Activated CD8-positive, alpha-beta memory T cell treated with anti-CD3 and anti-CD28 coated beads, Interleukin-2, amount 50 U/mL, for 1 hour (primary cell): ENCODE results near the gene OTX1.

Experiments
- DNase-seq: peaks from one replicate; pipeline ENCODE4 v3.0.0-alpha.2; 2020; ENCODE audit errors: extremely low read depth

The OTX1 gene

DNA sequence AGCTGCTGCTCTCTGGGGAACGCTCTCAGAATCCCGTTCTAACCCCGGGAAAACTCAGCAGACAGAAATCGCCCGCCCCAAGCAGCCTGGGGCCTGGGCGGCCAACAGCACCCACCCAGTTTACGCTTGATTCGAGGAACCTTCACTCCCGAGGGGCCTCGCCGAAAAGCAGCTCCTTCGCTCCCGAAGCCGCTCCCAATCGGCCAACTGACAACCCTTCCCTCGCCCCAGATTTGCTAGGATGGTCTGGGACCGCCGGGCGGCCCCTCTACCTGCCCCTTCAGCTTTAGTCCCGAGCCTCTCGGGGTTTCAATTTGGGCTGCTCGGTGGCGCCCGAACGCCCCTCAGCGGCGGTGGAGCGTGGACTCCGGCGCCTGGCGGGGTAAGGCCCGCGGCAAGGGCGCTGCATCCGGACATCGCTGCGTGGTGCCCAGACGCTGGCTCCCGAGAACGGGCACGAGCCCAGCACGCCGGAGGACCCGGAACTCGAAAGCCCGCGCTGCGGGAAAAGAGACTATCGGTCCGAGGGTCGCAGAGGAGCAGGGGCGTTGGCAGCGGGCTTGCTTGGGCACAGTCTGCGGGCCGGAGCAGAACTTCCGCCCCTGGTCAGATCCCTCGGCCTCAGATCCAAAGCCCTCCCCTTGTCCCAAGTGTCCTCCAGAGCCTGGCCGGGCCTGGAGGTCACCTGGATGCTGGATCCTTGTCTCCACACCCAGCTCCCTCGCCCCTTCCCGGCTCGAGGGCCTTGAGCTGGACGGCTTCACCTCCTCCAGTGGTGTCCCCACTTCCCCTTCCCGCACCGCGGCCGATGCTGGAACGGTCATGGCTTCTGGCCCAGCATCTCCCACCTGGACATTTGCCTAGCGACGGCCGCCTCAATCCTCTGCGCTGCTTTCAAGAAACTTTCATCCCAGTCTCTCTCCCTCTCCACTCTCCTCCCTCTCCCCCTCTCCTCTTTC is 3.0 kb upstream of the OTX1 start:
- DNase-seq, result no peak

DNA sequence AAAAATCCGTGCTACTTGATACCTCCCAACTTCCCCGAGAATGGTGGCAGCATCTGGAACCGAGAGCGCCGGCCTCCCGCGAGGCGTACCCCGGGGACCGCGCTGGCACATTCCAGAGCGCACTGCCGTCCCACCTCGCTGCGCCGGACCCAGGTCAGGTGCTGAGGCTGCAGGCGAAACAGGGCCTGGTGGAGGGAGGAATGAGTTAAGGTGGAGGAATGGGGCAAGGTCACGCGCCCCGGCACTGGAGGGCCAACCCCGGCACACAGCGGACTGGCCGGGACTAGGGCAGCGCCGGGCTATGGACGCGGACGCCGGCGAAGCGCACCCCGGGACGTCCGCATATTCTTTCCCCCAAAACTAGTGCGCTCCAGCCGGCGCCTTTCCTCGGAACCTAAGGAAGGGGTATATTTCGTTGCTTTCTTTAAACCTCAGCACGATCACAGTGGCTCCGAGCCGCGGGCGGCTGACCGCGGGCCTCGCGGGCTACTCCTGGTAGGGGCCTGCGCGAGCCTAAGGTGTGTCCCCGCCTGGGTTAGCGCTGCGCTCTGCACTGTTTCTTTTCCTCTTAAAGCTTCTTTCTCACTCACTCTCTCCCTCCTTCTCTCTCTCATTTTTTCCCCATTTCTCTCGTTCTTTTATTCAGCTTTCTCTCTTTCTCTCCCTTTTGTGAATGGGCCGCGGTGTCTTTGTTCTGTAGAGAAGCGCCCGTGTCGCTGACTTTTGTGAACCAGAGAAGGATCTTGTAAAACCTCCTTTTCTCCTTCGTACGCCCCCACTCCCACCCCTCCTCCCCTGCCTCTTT is 2.1 kb upstream of the OTX1 start:
- DNase-seq, result no peak

DNA sequence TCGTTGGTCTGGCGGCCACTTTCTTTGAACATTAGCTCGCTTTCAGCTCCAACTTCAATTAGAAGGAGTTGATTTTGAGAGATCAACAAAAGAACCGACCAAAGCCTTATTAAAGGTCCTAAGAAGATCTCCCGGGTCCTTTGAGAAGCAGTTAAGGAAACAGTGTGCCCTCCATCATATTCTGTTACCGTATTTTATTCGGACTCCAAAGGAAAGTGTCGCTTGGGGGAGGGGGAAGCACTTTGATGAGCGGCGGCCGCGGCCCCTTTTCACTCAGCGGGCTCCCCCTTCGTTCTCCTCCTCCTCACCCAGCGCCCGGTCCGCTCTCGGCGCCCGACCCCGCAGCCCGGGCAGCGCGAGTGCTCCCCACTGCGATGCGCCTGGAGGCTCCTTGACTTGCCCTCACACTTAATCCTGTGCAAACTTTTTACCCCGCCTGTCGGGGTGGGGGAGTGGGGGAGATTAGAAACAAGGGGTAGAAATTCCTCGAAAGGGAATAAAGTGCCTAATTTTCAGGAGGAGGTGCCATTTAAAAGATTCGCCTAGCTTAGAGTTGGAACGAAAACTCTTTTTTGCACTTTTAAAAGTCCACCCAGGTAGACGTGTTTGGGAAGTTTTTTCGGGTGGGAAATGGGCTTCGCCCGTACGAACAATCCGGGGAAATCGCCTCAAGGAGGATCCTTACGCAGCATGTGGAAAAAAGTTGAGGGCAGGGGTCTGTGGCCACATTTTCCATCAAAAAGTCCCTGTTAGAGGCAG is 1.2 kb upstream of the OTX1 start:
- no peak for DNase-seq

DNA sequence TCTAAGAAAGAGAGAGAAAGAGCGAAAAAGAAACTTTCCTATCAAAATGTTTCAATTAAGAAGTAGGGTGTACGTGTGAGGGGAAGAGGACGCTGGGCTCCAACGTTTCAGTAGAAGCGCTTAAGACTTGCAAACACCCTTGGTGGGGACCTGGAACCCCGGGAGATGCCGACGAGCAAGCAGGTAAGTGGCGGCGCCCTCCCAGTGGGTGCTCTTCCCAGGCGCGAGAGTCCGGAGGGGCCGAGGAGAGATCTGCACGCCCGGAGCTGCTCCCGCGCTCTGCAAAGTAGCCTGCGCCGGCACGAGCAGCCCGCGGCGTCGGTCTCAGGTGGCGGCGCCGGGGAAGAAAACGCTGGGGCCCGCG is 678 bp upstream of the OTX1 start:
- DNase-seq, result no peak

DNA sequence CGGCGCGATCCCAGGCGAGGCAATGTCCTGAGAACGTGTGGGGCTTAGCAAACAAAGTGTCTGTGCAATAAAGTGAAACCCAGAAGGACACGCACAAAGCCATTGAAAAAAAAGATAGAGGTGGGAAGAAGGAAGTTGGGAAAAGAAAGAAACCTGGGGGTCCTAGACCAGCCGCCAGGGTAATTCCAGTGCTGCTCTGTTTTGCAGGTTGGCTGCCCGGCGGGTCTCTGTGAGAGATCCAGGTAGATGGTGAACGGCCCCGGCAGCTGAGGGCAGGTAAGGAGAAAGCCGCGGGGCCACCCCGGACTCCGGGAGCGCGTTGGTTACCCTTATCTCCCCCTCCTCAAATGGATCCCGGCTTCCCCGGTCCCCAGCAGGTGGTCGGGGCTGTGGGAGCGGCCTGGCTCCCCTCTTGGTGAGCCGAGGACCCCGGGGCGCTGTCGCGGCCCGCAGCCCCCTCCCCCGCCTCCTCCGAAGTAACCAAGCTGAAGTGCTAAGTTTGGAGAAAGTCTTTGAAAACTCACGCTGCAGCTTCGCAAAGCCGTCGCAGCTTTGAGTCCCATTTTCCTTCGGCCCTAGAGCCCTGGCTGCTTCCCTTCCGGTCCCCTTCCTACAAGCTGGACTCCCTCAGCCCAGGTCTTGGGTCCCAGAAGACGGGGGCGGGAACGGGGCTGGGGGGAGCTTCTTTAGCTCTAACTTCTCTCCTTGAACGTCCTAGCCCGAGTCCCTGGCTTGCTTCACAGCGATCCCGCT is 588 bp downstream of the OTX1 start:
- DNase-seq, result no peak

DNA sequence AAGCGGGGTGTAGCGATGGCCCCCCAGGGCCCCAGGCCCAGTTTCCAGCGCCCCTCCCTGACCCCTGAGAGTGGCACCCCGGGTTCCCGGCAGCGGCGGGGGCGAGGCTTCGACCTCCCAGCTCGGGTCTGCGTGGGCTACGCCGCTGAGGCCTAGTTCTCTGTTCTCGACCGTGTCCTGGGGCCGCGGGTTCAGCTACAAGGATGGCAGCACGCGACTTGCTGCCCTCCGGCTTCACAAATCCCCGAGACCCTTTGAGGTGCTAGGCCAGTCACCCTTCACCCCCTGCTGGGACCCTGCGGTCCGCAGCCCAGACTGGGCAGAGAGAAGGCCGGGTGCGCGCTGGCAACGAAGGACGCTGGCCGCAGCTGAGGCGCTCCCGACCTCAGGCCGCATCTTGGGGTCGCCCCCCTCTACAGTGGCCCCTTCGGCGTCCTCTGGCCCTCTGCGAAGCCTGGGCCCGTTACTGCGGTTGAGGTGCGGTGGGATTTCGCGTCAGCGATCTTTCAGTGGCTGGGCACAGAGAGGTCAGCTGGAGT is 1.2 kb downstream of the OTX1 start:
- no peak for DNase-seq

DNA sequence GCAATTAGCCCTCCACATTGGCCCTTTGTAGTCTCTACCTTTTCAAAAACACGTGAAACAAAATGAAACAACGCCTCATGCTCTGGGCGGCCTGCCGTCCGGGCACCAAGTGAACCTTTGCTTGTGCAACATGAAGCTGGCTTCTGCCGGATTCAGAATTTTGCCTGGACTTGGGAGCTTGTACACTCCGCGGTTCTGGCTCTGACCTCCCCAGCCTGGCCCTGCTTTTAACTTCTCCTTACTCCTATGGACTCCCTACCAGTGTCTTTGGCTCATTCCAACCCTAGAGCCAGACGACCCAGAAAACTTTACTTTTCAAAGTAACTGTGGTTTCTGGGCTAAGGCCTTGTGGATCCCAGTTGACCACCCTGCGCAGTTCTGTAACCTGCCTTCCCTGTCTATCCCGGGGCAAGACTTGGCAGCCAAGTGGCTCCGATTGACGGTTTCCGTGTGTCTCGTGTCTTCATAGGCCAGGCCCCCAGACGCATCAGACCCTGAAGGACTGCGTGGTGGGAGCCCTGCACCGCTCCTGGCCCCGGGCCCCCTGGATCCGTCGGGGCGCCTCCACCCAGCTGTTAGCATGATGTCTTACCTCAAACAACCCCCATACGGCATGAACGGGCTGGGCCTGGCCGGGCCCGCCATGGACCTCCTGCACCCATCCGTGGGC is 1.9 kb downstream of the OTX1 start:
- no peak for DNase-seq

DNA sequence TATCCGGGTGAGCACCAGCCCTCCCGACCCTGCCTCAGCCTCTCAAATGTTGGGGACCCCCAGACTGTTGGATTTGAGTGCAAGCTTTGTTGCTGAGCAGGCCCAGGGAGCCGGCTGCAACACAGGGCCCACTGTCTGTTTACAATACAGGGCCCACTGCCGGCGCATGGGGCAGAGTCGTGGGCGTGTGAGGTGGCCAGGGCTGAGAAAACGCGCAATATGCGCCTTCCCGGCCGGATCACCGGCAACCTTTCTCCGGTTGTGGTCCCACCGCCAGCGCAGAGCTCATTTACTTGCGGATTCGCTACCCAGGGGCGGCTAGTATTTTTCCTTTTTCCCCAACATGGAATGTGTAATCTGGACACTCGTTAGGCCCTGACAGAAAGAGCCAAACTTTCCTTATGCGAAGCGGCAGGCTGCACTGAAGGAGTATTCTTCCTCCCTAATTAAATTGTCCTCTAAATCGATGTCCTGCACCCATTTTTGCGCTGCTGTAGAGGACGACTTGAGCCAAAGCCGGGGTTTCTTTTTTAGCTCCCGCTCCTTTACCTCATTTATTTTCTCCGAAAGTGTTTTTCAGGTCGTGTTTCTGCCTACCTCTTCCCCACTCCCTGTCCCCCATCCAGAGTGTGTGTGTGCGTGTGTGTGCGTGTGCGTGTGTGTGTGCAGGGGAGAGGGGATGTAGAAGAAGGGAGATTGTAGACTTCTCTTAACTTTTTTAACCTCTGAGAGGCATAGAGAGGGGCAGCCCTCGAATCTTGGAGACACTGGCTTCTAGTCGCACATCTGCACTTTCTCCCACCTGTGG is 2.7 kb downstream of the OTX1 start:
- DNase-seq, result no peak

DNA sequence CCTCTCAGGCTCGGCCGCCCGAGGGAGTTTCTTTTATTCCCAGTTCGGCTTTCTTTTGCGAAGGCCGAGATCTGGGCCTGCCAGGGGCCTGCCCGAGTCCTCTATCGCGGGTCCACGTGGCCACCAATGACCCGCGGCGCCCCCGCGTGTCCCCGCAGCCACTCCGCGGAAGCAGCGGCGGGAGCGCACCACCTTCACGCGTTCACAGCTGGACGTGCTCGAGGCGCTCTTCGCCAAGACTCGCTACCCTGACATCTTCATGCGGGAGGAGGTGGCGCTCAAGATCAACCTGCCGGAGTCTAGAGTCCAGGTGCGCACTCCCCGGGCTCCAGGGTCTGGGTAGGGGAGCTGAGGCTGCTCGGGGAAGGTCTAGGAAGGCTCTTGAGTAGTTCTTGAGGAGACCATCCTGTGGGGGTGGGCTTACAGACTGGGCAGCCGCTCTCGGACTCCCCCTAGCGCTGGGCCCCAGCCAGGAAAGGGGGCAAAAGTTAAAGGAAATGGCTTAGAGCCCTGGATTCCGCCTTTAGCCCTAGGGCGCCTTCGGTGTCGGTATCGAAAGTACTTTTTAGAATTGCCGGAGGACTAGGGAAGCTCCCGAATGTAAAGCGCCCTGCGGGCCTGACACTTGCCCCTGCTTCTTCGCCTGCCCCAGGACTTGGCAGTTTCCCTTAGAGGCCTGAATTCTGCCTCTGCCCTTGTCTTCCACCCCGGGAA is 3.4 kb downstream of the OTX1 start:
- DNase-seq, result no peak

DNA sequence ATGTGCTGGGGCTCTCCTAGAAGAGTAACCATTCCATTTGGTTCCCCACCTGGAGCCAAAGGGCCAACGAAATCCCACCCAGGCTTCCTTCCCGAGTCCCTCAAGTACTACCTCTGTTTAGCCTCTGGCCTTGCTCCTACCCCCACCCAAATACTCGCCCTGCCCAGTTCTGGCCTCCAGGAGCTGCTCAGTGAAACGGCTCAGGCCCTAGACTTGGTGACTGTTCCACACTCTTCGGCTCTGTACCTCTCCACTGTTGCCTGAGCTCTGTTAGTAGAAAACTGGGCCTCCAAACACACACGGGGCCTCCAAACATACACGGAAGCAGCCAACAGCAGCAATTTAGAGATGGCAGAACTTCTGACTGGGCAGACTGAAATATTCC is 4.2 kb downstream of the OTX1 start:
- no peak for DNase-seq

DNA sequence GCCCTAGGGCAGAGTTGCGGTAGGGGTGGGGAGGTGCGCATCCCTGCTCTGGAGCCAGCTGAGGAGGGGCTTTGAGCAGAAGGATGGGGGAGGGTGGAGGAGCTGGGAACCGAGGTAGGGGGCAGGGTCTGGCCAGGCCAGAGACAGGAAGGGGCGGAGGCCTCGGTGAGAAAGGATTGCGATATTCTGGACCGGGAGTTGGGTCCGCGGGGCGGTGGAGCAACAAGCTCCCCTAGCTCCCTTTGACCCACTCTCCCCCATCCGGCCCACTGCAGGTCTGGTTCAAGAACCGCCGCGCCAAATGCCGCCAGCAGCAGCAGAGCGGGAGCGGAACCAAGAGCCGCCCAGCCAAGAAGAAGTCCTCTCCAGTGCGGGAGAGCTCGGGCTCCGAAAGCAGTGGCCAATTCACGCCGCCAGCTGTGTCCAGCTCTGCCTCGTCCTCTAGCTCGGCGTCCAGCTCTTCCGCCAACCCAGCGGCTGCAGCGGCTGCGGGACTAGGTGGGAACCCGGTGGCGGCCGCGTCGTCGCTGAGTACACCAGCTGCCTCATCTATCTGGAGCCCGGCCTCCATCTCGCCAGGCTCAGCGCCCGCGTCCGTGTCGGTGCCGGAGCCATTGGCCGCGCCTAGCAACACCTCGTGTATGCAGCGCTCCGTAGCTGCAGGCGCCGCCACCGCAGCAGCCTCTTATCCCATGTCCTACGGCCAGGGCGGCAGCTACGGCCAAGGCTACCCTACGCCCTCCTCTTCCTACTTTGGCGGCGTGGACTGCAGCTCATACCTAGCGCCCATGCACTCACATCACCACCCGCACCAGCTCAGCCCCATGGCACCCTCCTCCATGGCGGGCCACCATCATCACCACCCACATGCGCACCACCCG is 4.8 kb downstream of the OTX1 start:
- no peak for DNase-seq

DNA sequence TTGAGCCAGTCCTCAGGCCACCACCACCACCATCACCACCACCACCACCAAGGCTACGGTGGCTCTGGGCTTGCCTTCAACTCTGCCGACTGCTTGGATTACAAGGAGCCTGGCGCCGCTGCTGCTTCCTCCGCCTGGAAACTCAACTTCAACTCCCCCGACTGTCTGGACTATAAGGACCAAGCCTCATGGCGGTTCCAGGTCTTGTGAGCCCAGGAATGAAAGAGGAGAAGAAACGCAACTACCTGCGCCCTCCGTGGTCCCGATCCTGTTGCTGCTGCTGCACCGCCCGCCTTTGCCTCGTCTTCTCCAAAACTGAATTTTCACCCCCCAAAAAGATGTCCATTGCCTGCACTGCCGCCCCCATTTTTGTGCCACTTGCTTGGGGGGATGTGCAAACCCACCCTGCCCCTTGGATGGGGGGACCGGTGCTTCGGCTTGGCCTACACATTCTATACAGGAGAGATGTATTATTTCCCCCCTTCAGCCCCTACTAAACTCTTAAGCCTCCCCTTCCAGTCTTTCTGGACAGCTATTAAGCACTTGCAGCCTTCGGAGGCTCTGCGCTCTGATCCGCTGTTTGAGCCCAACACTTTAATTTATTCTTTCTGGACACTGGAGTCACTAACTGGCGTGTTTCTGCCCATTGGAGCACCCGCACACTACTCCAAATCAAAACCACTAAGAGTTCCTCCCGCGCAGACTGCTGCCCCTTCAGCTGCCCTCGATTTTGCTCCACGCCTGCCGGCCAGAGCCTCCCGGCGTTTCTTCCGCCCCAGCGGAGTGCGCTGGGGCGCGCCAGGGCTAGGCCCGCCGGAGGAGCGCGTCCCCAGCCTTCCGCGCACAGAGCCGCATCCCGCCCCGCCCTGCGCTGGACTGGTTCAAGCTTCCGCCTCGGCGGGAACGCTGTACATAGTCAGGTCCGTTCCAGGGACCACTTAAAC is 5.7 kb downstream of the OTX1 start:
- no peak for DNase-seq

DNA sequence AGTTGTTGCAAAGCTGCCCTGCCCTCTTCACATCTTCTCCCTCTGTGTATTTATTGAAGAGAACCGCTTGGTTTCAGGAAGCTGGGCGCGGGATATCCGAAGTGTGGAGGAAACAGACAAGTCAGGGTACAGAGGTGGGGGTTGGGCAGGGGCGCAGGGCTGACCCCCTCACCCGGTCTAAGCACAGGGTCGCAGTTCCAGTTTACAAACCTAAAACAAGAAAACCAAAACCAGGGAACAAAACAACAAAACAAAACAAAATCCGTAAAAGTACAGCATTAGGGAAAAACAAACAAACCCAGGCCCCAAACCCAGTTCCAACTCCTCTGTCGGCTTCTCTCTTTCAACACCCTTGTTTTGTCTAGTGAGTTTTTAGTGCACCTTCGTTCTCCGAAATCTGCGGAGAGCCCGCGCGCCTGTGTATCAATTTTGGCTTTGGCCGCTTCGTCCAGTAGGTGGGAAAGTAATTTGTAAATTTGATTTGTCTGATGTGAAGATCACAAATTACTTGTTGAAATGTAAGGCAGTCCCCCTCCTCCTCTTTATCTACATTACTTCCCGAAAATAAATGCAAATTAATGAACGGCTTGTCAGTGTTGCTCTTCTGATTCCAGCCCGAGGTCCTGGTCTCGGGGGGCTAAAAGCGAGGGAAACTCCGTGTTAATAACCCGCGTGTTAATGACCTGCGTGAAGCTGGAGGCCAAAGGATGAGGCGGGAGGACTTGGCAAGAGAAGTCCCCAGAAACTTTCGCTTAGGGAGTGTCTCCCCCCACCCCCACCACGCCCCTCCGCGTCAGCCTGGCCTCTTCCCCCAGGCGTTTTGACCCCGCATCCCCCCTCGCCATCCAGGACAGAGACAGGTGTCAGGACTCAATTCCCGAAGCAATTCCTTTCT is 6.9 kb downstream of the OTX1 start:
- DNase-seq, result no peak

DNA sequence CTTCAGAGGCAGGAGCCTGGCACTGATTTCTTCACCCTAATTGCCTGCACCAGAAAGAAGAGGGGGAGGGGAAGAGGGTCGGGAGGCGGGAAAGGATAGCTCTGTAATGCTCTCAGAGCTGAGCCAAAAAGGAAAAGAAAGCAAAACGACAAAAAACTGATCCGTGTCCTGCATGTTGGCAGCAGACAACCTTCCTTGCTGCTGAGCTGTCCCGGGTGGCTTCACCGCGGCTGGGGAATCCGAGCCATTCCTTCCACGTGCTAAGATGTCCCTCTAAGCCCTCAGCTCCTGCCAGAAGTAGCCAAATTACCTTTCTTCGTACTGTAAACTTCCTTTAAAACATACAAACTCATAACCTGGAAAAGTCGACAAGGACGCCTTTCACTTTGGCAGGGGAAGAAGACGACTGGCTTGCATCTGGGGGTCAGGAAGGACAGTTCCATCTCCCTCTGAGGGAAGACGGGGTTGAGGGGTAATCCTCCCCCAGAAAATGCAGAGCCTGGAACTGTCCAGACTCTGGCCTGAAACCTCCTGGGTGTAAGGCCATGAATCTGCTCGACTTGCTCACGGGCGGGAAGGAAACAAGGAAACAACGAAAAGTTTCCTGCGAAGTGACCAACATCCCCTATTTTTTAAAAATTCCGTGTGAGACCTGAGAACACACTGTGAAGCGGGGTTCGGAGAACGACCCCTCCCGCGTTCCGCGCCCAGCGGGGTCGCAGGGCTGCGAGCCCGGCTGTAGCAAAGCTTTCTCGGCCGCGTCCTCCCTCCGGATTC is 7.7 kb downstream of the OTX1 start:
- no peak for DNase-seq
